ENCODE results near the gene CTBP2.

Gene CTBP2

GRCh38 chr10:125092564-125093031, 67.8 kb downstream of the CTBP2 start:
- no peaks in the 10 kb centered on the region for H3K36me3 ChIP-seq (ENCODE audit: low read length)
- H3K27ac ChIP-seq (ENCODE audit: low read depth, low read length) = no peak overlapping the region
- no peaks in the 10 kb centered on the region for H3K9me2 ChIP-seq (replicated peaks; ENCODE audit: insufficient read depth, low read length)
- H3K27me3 ChIP-seq (ENCODE audit: low read length) = no peaks in the 10 kb centered on the region
- H3K9me3 ChIP-seq (ENCODE audit: insufficient read depth, low read length) = no peaks in the 10 kb centered on the region
- no peaks in the 10 kb centered on the region for H3F3A ChIP-seq (ENCODE audit: insufficient read depth)
- no peak overlapping the region for H3K9ac ChIP-seq (ENCODE audit: low read length)
- no peak overlapping the region for H3K4me2 ChIP-seq (ENCODE audit: low read depth, low read length, poor library complexity, severe bottlenecking)
- no peak for TF ChIP-seq EZH2phosphoT487 (conservative IDR thresholded peaks at IDR 0.05; ENCODE audit: low read length)
- TF ChIP-seq CTCF (IDR thresholded peaks at IDR 0.05; ENCODE audit: insufficient read depth, low read length, poor library complexity, severe bottlenecking) = no peak
- H2AFZ ChIP-seq (ENCODE audit: low read depth, low read length, severe bottlenecking) = no peak overlapping the region
- H4K20me1 ChIP-seq (ENCODE audit: low read depth, low read length) = no peaks in the 10 kb centered on the region
- H3K4me3 ChIP-seq (ENCODE audit: insufficient read depth, low read length, poor library complexity, severe bottlenecking) = no peak overlapping the region
- H3K79me2 ChIP-seq (ENCODE audit: insufficient read depth, low read length) = no peaks in the 10 kb centered on the region

GRCh38 chr10:125091891-125092290, 68.5 kb downstream of the CTBP2 start:
- Histone ChIP-seq H3K9me2 (replicated peaks; ENCODE audit: insufficient read depth, low read length) (no peaks in the 10 kb centered on the region), H4K20me1 (ENCODE audit: low read depth, low read length) (no peaks in the 10 kb centered on the region), H3K27ac (ENCODE audit: low read depth, low read length) (no peak overlapping the region), H3K27me3 (ENCODE audit: low read length) (no peaks in the 10 kb centered on the region), H3K4me2 (ENCODE audit: low read depth, low read length, poor library complexity, severe bottlenecking) (no peak overlapping the region), H3K4me3 (ENCODE audit: insufficient read depth, low read length, poor library complexity, severe bottlenecking) (no peak overlapping the region), H3K9ac (ENCODE audit: low read length) (no peak overlapping the region), H3F3A (ENCODE audit: insufficient read depth) (no peaks in the 10 kb centered on the region), H3K9me3 (ENCODE audit: insufficient read depth, low read length) (no peaks in the 10 kb centered on the region), H3K79me2 (ENCODE audit: insufficient read depth, low read length) (no peaks in the 10 kb centered on the region), H2AFZ (ENCODE audit: low read depth, low read length, severe bottlenecking) (no peak overlapping the region), H3K36me3 (ENCODE audit: low read length) (no peaks in the 10 kb centered on the region)
- TF ChIP-seq EZH2phosphoT487 (conservative IDR thresholded peaks at IDR 0.05; ENCODE audit: low read length) = no peak
- TF ChIP-seq CTCF (IDR thresholded peaks at IDR 0.05; ENCODE audit: insufficient read depth, low read length, poor library complexity, severe bottlenecking) = no peak

DNA sequence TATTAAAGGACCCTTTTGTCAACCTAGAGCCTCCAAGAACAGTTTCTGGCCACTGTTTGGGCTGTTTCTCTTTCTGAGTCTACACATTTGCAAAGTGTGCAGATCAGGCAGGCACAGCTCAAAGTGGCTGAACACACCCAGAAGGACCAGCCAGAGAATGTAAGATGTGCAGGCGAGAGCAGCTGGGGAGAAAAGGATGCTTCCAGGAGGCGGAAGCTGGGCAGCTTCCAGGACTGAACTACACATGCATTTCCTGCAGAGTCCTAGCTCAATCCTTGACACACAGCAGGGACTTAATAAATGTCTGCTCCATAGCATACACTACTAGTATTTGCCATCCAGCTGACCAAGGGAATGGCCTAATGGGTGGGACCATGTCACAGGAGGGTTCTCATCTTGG, 70.9 kb downstream of the CTBP2 start:
- Histone ChIP-seq H3K27ac (ENCODE audit: low read depth, low read length) (no peak overlapping the region), H3K4me3 (ENCODE audit: insufficient read depth, low read length, poor library complexity, severe bottlenecking) (no peak overlapping the region), H4K20me1 (ENCODE audit: low read depth, low read length) (no peaks in the 10 kb centered on the region), H3F3A (ENCODE audit: insufficient read depth) (no peaks in the 10 kb centered on the region), H3K9me3 (ENCODE audit: insufficient read depth, low read length) (no peaks in the 10 kb centered on the region), H3K79me2 (ENCODE audit: insufficient read depth, low read length) (no peaks in the 10 kb centered on the region), H3K4me2 (ENCODE audit: low read depth, low read length, poor library complexity, severe bottlenecking) (no peak overlapping the region), H3K9ac (ENCODE audit: low read length) (no peak overlapping the region), H3K36me3 (ENCODE audit: low read length) (no peaks in the 10 kb centered on the region), H3K9me2 (replicated peaks; ENCODE audit: insufficient read depth, low read length) (no peaks in the 10 kb centered on the region), H2AFZ (ENCODE audit: low read depth, low read length, severe bottlenecking) (no peak overlapping the region), H3K27me3 (ENCODE audit: low read length) (no peaks in the 10 kb centered on the region)
- TF ChIP-seq CTCF (IDR thresholded peaks at IDR 0.05; ENCODE audit: insufficient read depth, low read length, poor library complexity, severe bottlenecking) (no peak), EZH2phosphoT487 (conservative IDR thresholded peaks at IDR 0.05; ENCODE audit: low read length) (no peak)

- H3K4me3 ChIP-seq (ENCODE audit: insufficient read depth, low read length, poor library complexity, severe bottlenecking) = no peak overlapping the region
- no peaks in the 10 kb centered on the region for H4K20me1 ChIP-seq (ENCODE audit: low read depth, low read length)
- no peaks in the 10 kb centered on the region for H3F3A ChIP-seq (ENCODE audit: insufficient read depth)
- no peaks in the 10 kb centered on the region for H3K36me3 ChIP-seq (ENCODE audit: low read length)
- H3K9ac ChIP-seq (ENCODE audit: low read length) = no peak overlapping the region
- no peak overlapping the region for H2AFZ ChIP-seq (ENCODE audit: low read depth, low read length, severe bottlenecking)
- H3K4me2 ChIP-seq (ENCODE audit: low read depth, low read length, poor library complexity, severe bottlenecking) = no peak overlapping the region
- no peaks in the 10 kb centered on the region for H3K27me3 ChIP-seq (ENCODE audit: low read length)
- no peaks in the 10 kb centered on the region for H3K79me2 ChIP-seq (ENCODE audit: insufficient read depth, low read length)
- no peak for TF ChIP-seq CTCF (IDR thresholded peaks at IDR 0.05; ENCODE audit: insufficient read depth, low read length, poor library complexity, severe bottlenecking)
- TF ChIP-seq EZH2phosphoT487 (conservative IDR thresholded peaks at IDR 0.05; ENCODE audit: low read length) = no peak
- no peaks in the 10 kb centered on the region for H3K9me3 ChIP-seq (ENCODE audit: insufficient read depth, low read length)
- no peaks in the 10 kb centered on the region for H3K9me2 ChIP-seq (replicated peaks; ENCODE audit: insufficient read depth, low read length)
- H3K27ac ChIP-seq (ENCODE audit: low read depth, low read length) = no peak overlapping the region
Observed at GRCh38 chr10:125087897-125088215, 72.5 kb downstream of the CTBP2 start.
